HG03097 (cell line): ENCODE results near the gene SAFB.
"Not testable (repeated sequence)": the region's sequence is repeated elsewhere in the genome, so short reads cannot be mapped to it uniquely, and the experiment has no call there.

ENCODE experiments used
- ATAC-seq: cut with Tn5 transposase; IDR thresholded peaks from one replicate; pipeline ENCODE4 v1.9.1; 2021; ENCODE audit not compliant: unreplicated experiment, low FRiP score

Gene SAFB

GRCh38 chr19:5696196-5697021 is 73.5 kb downstream of the SAFB start:
- no peak for ATAC-seq

GRCh38 chr19:5697022-5697889 is 74.4 kb downstream of the SAFB start:
- no peak for ATAC-seq

GRCh38 chr19:5697890-5698634 is 75.2 kb downstream of the SAFB start:
- no peak for ATAC-seq

- no peak for ATAC-seq
These were observed 75.9 kb downstream of the SAFB start for GRCh38 chr19:5698635-5699422.

GRCh38 chr19:5700455-5701092 is 77.7 kb downstream of the SAFB start:
- no peak for ATAC-seq

GRCh38 chr19:5702053-5702410 is 79.1 kb downstream of the SAFB start:
- ATAC-seq, result not testable (repeated sequence)

GRCh38 chr19:5703819-5704818 is 81.2 kb downstream of the SAFB start:
- ATAC-seq, result no peak

GRCh38 chr19:5705552-5705951 is 82.7 kb downstream of the SAFB start:
- no peak for ATAC-seq

- no peak for ATAC-seq
These were observed 84.1 kb downstream of the SAFB start for GRCh38 chr19:5706876-5707573.

- no peak for ATAC-seq
These were observed 85.0 kb downstream of the SAFB start for GRCh38 chr19:5707576-5708575.

- no peak for ATAC-seq
These were observed 88.1 kb downstream of the SAFB start for GRCh38 chr19:5711025-5711424.

GRCh38 chr19:5711713-5712161 is 88.9 kb downstream of the SAFB start:
- ATAC-seq, result no peak

GRCh38 chr19:5713228-5713627 is 90.3 kb downstream of the SAFB start:
- ATAC-seq, result no peak

GRCh38 chr19:5714816-5715215 is 91.9 kb downstream of the SAFB start:
- no peak for ATAC-seq

- no peak for ATAC-seq
These were observed 94.5 kb downstream of the SAFB start for GRCh38 chr19:5717215-5717935.
